GM21423 (cell line): ENCODE data around the gene CPPED1.

Source experiments
- ATAC-seq: cut with Tn5 transposase; IDR thresholded peaks from one replicate; pipeline ENCODE4 v1.9.1; 2021; ENCODE audit warnings: mild to moderate bottlenecking, moderate library complexity; ENCODE audit not compliant: unreplicated experiment

CPPED1 gene

GRCh38 chr16:12740986-12741610, 62.6 kb downstream of the CPPED1 start:
- ATAC-seq: no peak

GRCh38 chr16:12739738-12740137, 63.9 kb downstream of the CPPED1 start:
- ATAC-seq: no peak

GRCh38 chr16:12737563-12737962, 66.1 kb downstream of the CPPED1 start:
- no peak for ATAC-seq

GRCh38 chr16:12735805-12736204, 67.9 kb downstream of the CPPED1 start:
- no peak for ATAC-seq

GRCh38 chr16:12732600-12732999, 71.1 kb downstream of the CPPED1 start:
- no peak for ATAC-seq

- no peak for ATAC-seq
These were observed 74.2 kb downstream of the CPPED1 start for GRCh38 chr16:12729448-12729847.

- no peak for ATAC-seq
These were observed 75.2 kb downstream of the CPPED1 start for GRCh38 chr16:12728469-12728868.

GRCh38 chr16:12724226-12724625, 79.5 kb downstream of the CPPED1 start:
- ATAC-seq: no peak

- ATAC-seq: no peak
These were observed 80.0 kb downstream of the CPPED1 start for GRCh38 chr16:12723681-12724080.

- ATAC-seq: no peak
These were observed 81.8 kb downstream of the CPPED1 start for GRCh38 chr16:12721841-12722421.

- ATAC-seq: no peak
These were observed 83.7 kb downstream of the CPPED1 start for GRCh38 chr16:12719972-12720371.

- ATAC-seq: no peak
These were observed 87.0 kb downstream of the CPPED1 start for GRCh38 chr16:12716658-12717057.

GRCh38 chr16:12709807-12710206, 93.9 kb downstream of the CPPED1 start:
- no peak for ATAC-seq

- no peak for ATAC-seq
These were observed 95.4 kb downstream of the CPPED1 start for GRCh38 chr16:12708266-12708665.

GRCh38 chr16:12706628-12707027, 97.1 kb downstream of the CPPED1 start:
- ATAC-seq: no peak

- no peak for ATAC-seq
These were observed 99.1 kb downstream of the CPPED1 start for GRCh38 chr16:12704492-12705111.

GRCh38 chr16:12703935-12704334, 99.8 kb downstream of the CPPED1 start:
- ATAC-seq: no peak

- no peak for ATAC-seq
These were observed 103.5 kb downstream of the CPPED1 start for GRCh38 chr16:12700161-12700560.

GRCh38 chr16:12699161-12699560, 104.5 kb downstream of the CPPED1 start:
- ATAC-seq: no peak

- no peak for ATAC-seq
These were observed 106.2 kb downstream of the CPPED1 start for GRCh38 chr16:12697437-12697836.

GRCh38 chr16:12695454-12695853, 108.2 kb downstream of the CPPED1 start:
- ATAC-seq: no peak

- ATAC-seq: no peak
These were observed 113.7 kb downstream of the CPPED1 start for GRCh38 chr16:12690024-12690423.
